ENCODE data around the gene MOSMO.

The MOSMO gene

GRCh38 chr16:21987498-21987897, 20.4 kb upstream of the MOSMO start:
- no peak for TF ChIP-seq CTCF (IDR thresholded peaks at IDR 0.05; ENCODE audit: extremely low read depth, insufficient read depth, missing control alignments)
- no peak for DNase-seq (ENCODE audit: low spot score)
- in situ Hi-C loops (cut with MboI; ENCODE audit: low pct_unique_long_range_greater_than_20kb, low sequenced_read_pairs, unreplicated experiment) = no loop called here

GRCh38 chr16:21989133-21989532, 18.8 kb upstream of the MOSMO start:
- TF ChIP-seq CTCF (IDR thresholded peaks at IDR 0.05; ENCODE audit: extremely low read depth, insufficient read depth, missing control alignments) = no peak
- in situ Hi-C loops (cut with MboI; ENCODE audit: low pct_unique_long_range_greater_than_20kb, low sequenced_read_pairs, unreplicated experiment) = no loop called here
- DNase-seq (ENCODE audit: low spot score) = no peak

GRCh38 chr16:21989751-21990150, 18.2 kb upstream of the MOSMO start:
- in situ Hi-C loops (cut with MboI; ENCODE audit: low pct_unique_long_range_greater_than_20kb, low sequenced_read_pairs, unreplicated experiment) = loop anchor here (10.0 kb wide), 1 partner anchor 195 kb away; no protein-coding TSS in a partner anchor
- DNase-seq (ENCODE audit: low spot score) = no peak
- no peak for TF ChIP-seq CTCF (IDR thresholded peaks at IDR 0.05; ENCODE audit: extremely low read depth, insufficient read depth, missing control alignments)

GRCh38 chr16:21990381-21990944, 17.4 kb upstream of the MOSMO start:
- no peak for DNase-seq (ENCODE audit: low spot score)
- in situ Hi-C loops (cut with MboI; ENCODE audit: low pct_unique_long_range_greater_than_20kb, low sequenced_read_pairs, unreplicated experiment) = loop anchor here (10.0 kb wide), 1 partner anchor 194 kb away; no protein-coding TSS in a partner anchor
- TF ChIP-seq CTCF (IDR thresholded peaks at IDR 0.05; ENCODE audit: extremely low read depth, insufficient read depth, missing control alignments) = no peak

GRCh38 chr16:21991621-21992020, 16.3 kb upstream of the MOSMO start:
- no peak for DNase-seq (ENCODE audit: low spot score)
- in situ Hi-C loops (cut with MboI; ENCODE audit: low pct_unique_long_range_greater_than_20kb, low sequenced_read_pairs, unreplicated experiment) = loop anchor here (10.0 kb wide), 1 partner anchor 193 kb away; no protein-coding TSS in a partner anchor
- no peak for TF ChIP-seq CTCF (IDR thresholded peaks at IDR 0.05; ENCODE audit: extremely low read depth, insufficient read depth, missing control alignments)

- in situ Hi-C loops (cut with MboI; ENCODE audit: low pct_unique_long_range_greater_than_20kb, low sequenced_read_pairs, unreplicated experiment) = loop anchor here (10.0 kb wide), 1 partner anchor 190 kb away; no protein-coding TSS in a partner anchor
- no peak for DNase-seq (ENCODE audit: low spot score)
- no peak for TF ChIP-seq CTCF (IDR thresholded peaks at IDR 0.05; ENCODE audit: extremely low read depth, insufficient read depth, missing control alignments)
Measured at GRCh38 chr16:21994856-21995465, 12.9 kb upstream of the MOSMO start.
